CD4-positive, alpha-beta T cell treated with Interleukin-1 beta for 1 hour (primary cell): ENCODE data around the gene C1orf21.

Experiments used
- DNase-seq, 2 donors: peaks; one replicate each; pipeline ENCODE4 v3.0.0-alpha.2; 2020 to 2022

The C1orf21 gene

GRCh38 chr1:184456189-184456588 lies 69.4 kb downstream of the C1orf21 start:
- DNase-seq, result no peak

- DNase-seq, result no peak
Observed at GRCh38 chr1:184457500-184457899, 70.7 kb downstream of the C1orf21 start.

- DNase-seq, result no peak
Observed at GRCh38 chr1:184461321-184461720, 74.5 kb downstream of the C1orf21 start.

- no peak for DNase-seq
Observed at GRCh38 chr1:184462155-184462554, 75.3 kb downstream of the C1orf21 start.

- no peak for DNase-seq
Observed at GRCh38 chr1:184462990-184463389, 76.2 kb downstream of the C1orf21 start.

GRCh38 chr1:184463680-184464079 lies 76.9 kb downstream of the C1orf21 start:
- DNase-seq, result no peak

GRCh38 chr1:184464757-184465156 lies 77.9 kb downstream of the C1orf21 start:
- DNase-seq, result no peak

- peak; percentile 10 to 14 for DNase-seq
Observed at GRCh38 chr1:184465489-184466146, 78.8 kb downstream of the C1orf21 start.

- no peak for DNase-seq
Observed at GRCh38 chr1:184467295-184467694, 80.5 kb downstream of the C1orf21 start.

GRCh38 chr1:184469396-184469795 lies 82.6 kb downstream of the C1orf21 start:
- no peak for DNase-seq

GRCh38 chr1:184471686-184472085 lies 84.9 kb downstream of the C1orf21 start:
- no peak for DNase-seq

GRCh38 chr1:184472136-184472535 lies 85.3 kb downstream of the C1orf21 start:
- no peak for DNase-seq

GRCh38 chr1:184473176-184473966 lies 86.5 kb downstream of the C1orf21 start:
- DNase-seq, result no peak

GRCh38 chr1:184476187-184476586 lies 89.4 kb downstream of the C1orf21 start:
- no peak for DNase-seq

- no peak for DNase-seq
Observed at GRCh38 chr1:184479435-184480167, 92.8 kb downstream of the C1orf21 start.

- no peak for DNase-seq
Observed at GRCh38 chr1:184480736-184481135, 93.9 kb downstream of the C1orf21 start.

GRCh38 chr1:184482136-184482535 lies 95.3 kb downstream of the C1orf21 start:
- DNase-seq, result no peak

- no peak for DNase-seq
Observed at GRCh38 chr1:184483101-184483683, 96.4 kb downstream of the C1orf21 start.

GRCh38 chr1:184485751-184486723 lies 99.2 kb downstream of the C1orf21 start:
- DNase-seq, result no peak

- DNase-seq, result no peak
Observed at GRCh38 chr1:184486761-184487445, 100.1 kb downstream of the C1orf21 start.

GRCh38 chr1:184487531-184488193 lies 100.8 kb downstream of the C1orf21 start:
- DNase-seq, result no peak
